MCF 10A (cell line): Measurements from ENCODE around the gene VILL. TPM values are rescaled to one million over a fixed set of nuclear protein-coding genes. Genes with fewer than 3 reads are reported as not detected.

Source experiments
- BruUV-seq: library from RNA; stranded (reverse); fragments of 400-500 nt; replicated peaks from 2 replicates; lab custom pipeline; 2021; lab: Mats Ljungman, UMichigan
- CTCF ChIA-PET: fragments of 300-600 bp; sonication (Branson Sonifier 250); formaldehyde crosslinking; extraction: SDS; loops from one replicate; lab custom pipeline; 2021; ENCODE audit warnings: antibody characterized with exemption, inconsistent platforms; lab: Yijun Ruan, JAX
- POLR2A ChIA-PET: fragments of 300-600, 350-650 bp; sonication (Branson Sonifier 250); formaldehyde crosslinking; extraction: SDS; loops from one replicate; lab custom pipeline; 2020; ENCODE audit warnings: antibody characterized with exemption, inconsistent platforms; lab: Yijun Ruan, JAX
- DNase-seq: peaks from one replicate; pipeline ENCODE4 v3.0.0-alpha.2; 2018; ENCODE audit not compliant: unreplicated experiment
- H3K27ac Mint-ChIP-seq: one replicate; pipeline ENCODE4 v1.8.0; 2022; ENCODE audit warnings: mild to moderate bottlenecking, low read depth, mixed read lengths; ENCODE audit not compliant: unreplicated experiment
- H3K27me3 Mint-ChIP-seq: one replicate; pipeline ENCODE4 v1.8.0; 2022; ENCODE audit warnings: mixed read lengths; ENCODE audit not compliant: insufficient read depth, unreplicated experiment
- H3K36me3 Mint-ChIP-seq: one replicate; pipeline ENCODE4 v1.8.0; 2022; ENCODE audit warnings: mild to moderate bottlenecking, moderate library complexity, mixed read lengths; ENCODE audit not compliant: insufficient read depth, unreplicated experiment
- H3K4me1 Mint-ChIP-seq: one replicate; pipeline ENCODE4 v1.8.0; 2022; ENCODE audit warnings: mixed read lengths; ENCODE audit not compliant: insufficient read depth, unreplicated experiment
- H3K4me3 Mint-ChIP-seq: one replicate; pipeline ENCODE4 v1.8.0; 2022; ENCODE audit warnings: mild to moderate bottlenecking, moderate library complexity, mixed read lengths; ENCODE audit not compliant: unreplicated experiment
- H3K9me3 Mint-ChIP-seq: one replicate; pipeline ENCODE4 v1.8.0; 2022; ENCODE audit warnings: mixed read lengths; ENCODE audit not compliant: unreplicated experiment
- intact Hi-C: fragments of 100-400 bp; cut with micrococcal nuclease; formaldehyde crosslinking; loops from 2 replicates; pipeline ENCODE4 v1.14.1; 2022
- total RNA-seq: library from RNA; stranded (reverse); gene quantifications from 2 replicates; pipeline ENCODE4 v1.2.3, GENCODE V29; 2022
- TF ChIP-seq, protein P1 (sequence below): fragments of 200-600 bp; IDR thresholded peaks from one replicate; pipeline ENCODE4 v1.8.0; 2022; ENCODE audit warnings: antibody characterized with exemption, mild to moderate bottlenecking; ENCODE audit not compliant: unreplicated experiment

Gene VILL
- total RNA-seq, 1 experiment from 2014 or later: not detected

DNA sequence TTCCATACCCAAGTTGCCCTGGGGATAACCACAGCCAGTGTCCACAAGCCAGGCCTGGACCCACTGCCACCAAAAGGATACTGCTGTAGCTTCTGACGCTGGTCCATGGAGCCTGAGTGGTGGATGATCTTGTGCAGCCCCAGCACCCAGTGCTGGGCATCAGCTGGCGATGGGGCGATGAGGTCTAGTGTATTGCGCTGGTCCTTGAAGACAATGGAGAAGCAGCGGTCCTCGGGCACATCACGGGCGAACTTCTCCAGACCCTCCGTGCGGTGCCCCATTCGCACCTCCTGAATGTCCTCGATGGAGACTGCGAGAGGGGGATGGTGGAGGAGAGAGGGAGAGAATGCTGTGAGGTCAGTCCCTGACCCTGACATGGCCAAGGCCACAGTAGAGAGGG is 25.8 kb downstream of the VILL start:
- intact Hi-C loops: no loop called here
- Mint-ChIP-seq H3K4me1 (no peaks in the 10 kb centered on the region), H3K27ac (no peak overlapping the region), H3K4me3 (no peak overlapping the region), H3K27me3 (no peaks in the 10 kb centered on the region), H3K9me3 (no peaks in the 10 kb centered on the region), H3K36me3 (no peaks in the 10 kb centered on the region)
- no TSS peak for BruUV-seq
- POLR2A ChIA-PET: interaction anchor here (0.6 kb wide), 1 partner anchor 436 kb away, joined by 3 read pairs; no protein-coding TSS in a partner anchor
- CTCF ChIA-PET: interaction anchor here (0.7 to 4.7 kb wide), 3 partner anchors 12 to 110 kb away, joined by 3 to 38 read pairs (median 3); no protein-coding TSS in a partner anchor
- no peak for DNase-seq
- TF ChIP-seq, protein P1, sequence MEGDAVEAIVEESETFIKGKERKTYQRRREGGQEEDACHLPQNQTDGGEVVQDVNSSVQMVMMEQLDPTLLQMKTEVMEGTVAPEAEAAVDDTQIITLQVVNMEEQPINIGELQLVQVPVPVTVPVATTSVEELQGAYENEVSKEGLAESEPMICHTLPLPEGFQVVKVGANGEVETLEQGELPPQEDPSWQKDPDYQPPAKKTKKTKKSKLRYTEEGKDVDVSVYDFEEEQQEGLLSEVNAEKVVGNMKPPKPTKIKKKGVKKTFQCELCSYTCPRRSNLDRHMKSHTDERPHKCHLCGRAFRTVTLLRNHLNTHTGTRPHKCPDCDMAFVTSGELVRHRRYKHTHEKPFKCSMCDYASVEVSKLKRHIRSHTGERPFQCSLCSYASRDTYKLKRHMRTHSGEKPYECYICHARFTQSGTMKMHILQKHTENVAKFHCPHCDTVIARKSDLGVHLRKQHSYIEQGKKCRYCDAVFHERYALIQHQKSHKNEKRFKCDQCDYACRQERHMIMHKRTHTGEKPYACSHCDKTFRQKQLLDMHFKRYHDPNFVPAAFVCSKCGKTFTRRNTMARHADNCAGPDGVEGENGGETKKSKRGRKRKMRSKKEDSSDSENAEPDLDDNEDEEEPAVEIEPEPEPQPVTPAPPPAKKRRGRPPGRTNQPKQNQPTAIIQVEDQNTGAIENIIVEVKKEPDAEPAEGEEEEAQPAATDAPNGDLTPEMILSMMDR: no peak

DNA sequence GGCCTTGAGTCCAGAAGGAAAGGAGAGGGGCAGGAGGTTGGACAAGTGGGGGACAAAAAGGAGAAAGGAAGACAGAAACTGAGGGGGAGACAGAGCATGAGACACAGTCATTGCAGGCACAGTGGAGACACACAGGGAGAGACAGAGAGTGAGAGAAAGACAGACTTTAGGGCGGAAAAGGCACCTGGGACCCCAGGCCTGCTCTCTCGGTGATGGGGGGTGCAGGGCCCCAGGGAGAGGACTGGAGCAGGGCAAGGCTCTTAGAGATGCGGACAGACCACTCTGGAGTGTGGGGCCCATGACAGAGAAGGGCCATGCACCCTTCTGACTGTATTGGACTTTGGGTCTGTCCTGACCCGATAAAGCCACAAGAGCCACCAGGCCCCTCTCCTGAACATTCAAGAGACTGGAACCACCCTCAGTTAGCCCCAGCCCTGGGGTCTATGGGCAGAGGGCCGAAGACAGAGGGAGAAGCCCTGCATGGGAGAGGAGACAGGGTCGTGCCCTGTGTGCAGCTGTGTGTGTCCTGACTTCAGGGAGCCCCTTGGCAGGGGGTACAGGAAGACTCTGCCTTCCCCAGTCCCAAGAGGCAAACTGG is 26.4 kb downstream of the VILL start:
- H3K27me3 Mint-ChIP-seq: no peaks in the 10 kb centered on the region
- H3K4me3 Mint-ChIP-seq: no peak overlapping the region
- no peaks in the 10 kb centered on the region for H3K4me1 Mint-ChIP-seq
- TF ChIP-seq, protein P1: no peak
- no peaks in the 10 kb centered on the region for H3K36me3 Mint-ChIP-seq
- H3K27ac Mint-ChIP-seq: no peak overlapping the region
- no peaks in the 10 kb centered on the region for H3K9me3 Mint-ChIP-seq
- ChIA-PET CTCF (interaction anchor here (0.7 to 4.7 kb wide), 2 partner anchors 12 to 109 kb away, joined by 3 to 38 read pairs; no protein-coding TSS in a partner anchor), POLR2A (no interaction called here)
- no peak for DNase-seq
- no TSS peak for BruUV-seq
- intact Hi-C loops: no loop called here

GRCh38 chr3:38017445-38018295 is 27.1 kb downstream of the VILL start:
- CTCF ChIA-PET: interaction anchor here (0.6 kb wide), 1 partner anchor 21 kb away, joined by 3 read pairs; the partner anchor contains the start of gene DLEC1
- BruUV-seq: no TSS peak

More at GRCh38 chr3:38017445-38018295, 27.1 kb downstream of the VILL start:
- Mint-ChIP-seq H3K4me3 (no peak overlapping the region), H3K4me1 (no peaks in the 10 kb centered on the region), H3K27me3 (no peaks in the 10 kb centered on the region), H3K9me3 (no peaks in the 10 kb centered on the region), H3K36me3 (no peaks in the 10 kb centered on the region), H3K27ac (no peak overlapping the region)
- POLR2A ChIA-PET: interaction anchor here (0.6 kb wide), 1 partner anchor 131 kb away, joined by 4 read pairs; no protein-coding TSS in a partner anchor
- TF ChIP-seq, protein P1: no peak
- intact Hi-C loops: no loop called here
- DNase-seq: no peak
